WTC11 (cell line): Measurements from ENCODE around the gene SLC7A6. TPM values are rescaled to one million over a fixed set of nuclear protein-coding genes. Genes with fewer than 3 reads are reported as not detected.

Source experiments
- ATAC-seq: fragments of 200-7000 bp; cut with Tn5 transposase; 2 replicates; pipeline ENCODE4 v1.10.0; 2021; ENCODE audit warnings: mild to moderate bottlenecking, moderate library complexity
- CTCF ChIA-PET: fragments of 300-600 bp; sonication (Branson Sonifier 250); formaldehyde crosslinking; loops from one replicate; lab custom pipeline; 2021; ENCODE audit warnings: antibody characterized with exemption; lab: Charles Lee
- POLR2A ChIA-PET: fragments of 350-600 bp; sonication (Branson Sonifier 250); formaldehyde crosslinking; loops from one replicate; lab custom pipeline; 2021; ENCODE audit warnings: antibody characterized with exemption; lab: Charles Lee
- DNase-seq: peaks from one replicate; pipeline ENCODE4 v3.0.0; 2021; ENCODE audit warnings: low spot score
- H3K27ac Mint-ChIP-seq: 2 replicates; pipeline ENCODE4 v1.8.0; 2021; ENCODE audit warnings: mixed read lengths
- H3K27me3 Mint-ChIP-seq: 2 replicates; pipeline ENCODE4 v1.8.0; 2021; ENCODE audit warnings: low read depth, mild to moderate bottlenecking, moderate library complexity, mixed read lengths
- H3K36me3 Mint-ChIP-seq: 2 replicates; pipeline ENCODE4 v1.8.0; 2021; ENCODE audit warnings: mixed read lengths
- H3K4me1 Mint-ChIP-seq: 2 replicates; pipeline ENCODE4 v1.8.0; 2022; ENCODE audit warnings: mixed read lengths
- H3K4me3 Mint-ChIP-seq: 2 replicates; pipeline ENCODE4 v1.8.0; 2021; ENCODE audit warnings: mild to moderate bottlenecking, moderate library complexity, mixed read lengths
- H3K9me3 Mint-ChIP-seq: 2 replicates; pipeline ENCODE4 v1.8.0; 2021; ENCODE audit warnings: mixed read lengths
- CREM ChIP-seq: sonication (generic); formaldehyde crosslinking; IDR thresholded peaks from 2 replicates; pipeline ENCODE4 v1.8.1; 2022; ENCODE audit warnings: mild to moderate bottlenecking, missing genetic modification reagents, moderate library complexity
- EMX1 ChIP-seq: fragments of 250-450 bp; sonication (Bioruptor Pico); IDR thresholded peaks from 2 replicates; pipeline ENCODE4 v1.8.0; 2021; ENCODE audit warnings: mild to moderate bottlenecking
- GABPB1 ChIP-seq: sonication (generic); formaldehyde crosslinking; IDR thresholded peaks from 2 replicates; pipeline ENCODE4 v1.8.1; 2023; ENCODE audit warnings: mild to moderate bottlenecking, missing genetic modification reagents
- MYBL2 ChIP-seq: sonication (generic); formaldehyde crosslinking; IDR thresholded peaks from 2 replicates; pipeline ENCODE4 v1.8.1; 2023; ENCODE audit warnings: mild to moderate bottlenecking, moderate library complexity, missing genetic modification reagents
- NFE2L1 ChIP-seq: sonication (generic); formaldehyde crosslinking; IDR thresholded peaks from 2 replicates; pipeline ENCODE4 v1.8.1; 2023; ENCODE audit warnings: missing genetic modification reagents
- RELA ChIP-seq: sonication (generic); formaldehyde crosslinking; IDR thresholded peaks from 2 replicates; pipeline ENCODE4 v1.8.1; 2022; ENCODE audit warnings: missing genetic modification reagents, mild to moderate bottlenecking, borderline replicate concordance
- SMAD3 ChIP-seq: sonication (generic); formaldehyde crosslinking; IDR thresholded peaks from 2 replicates; pipeline ENCODE4 v1.8.0; 2022; ENCODE audit warnings: missing genetic modification reagents, mild to moderate bottlenecking, borderline replicate concordance
- ZNF317 ChIP-seq: sonication (generic); formaldehyde crosslinking; IDR thresholded peaks from 2 replicates; pipeline ENCODE4 v1.8.1; 2023; ENCODE audit warnings: low read depth, mild to moderate bottlenecking, moderate library complexity, missing genetic modification reagents, borderline replicate concordance
- ZNF396 ChIP-seq: fragments of 250-450 bp; sonication (Bioruptor Pico); IDR thresholded peaks from 2 replicates; pipeline ENCODE4 v1.8.0; 2021; ENCODE audit warnings: mild to moderate bottlenecking, moderate library complexity, borderline replicate concordance
- total RNA-seq: library from RNA; stranded (reverse); gene quantifications from 3 replicates; pipeline ENCODE4 v1.2.3, GENCODE V29; 2021
- TF ChIP-seq, protein P1 (sequence below): sonication (generic); formaldehyde crosslinking; IDR thresholded peaks from 2 replicates; pipeline ENCODE4 v1.8.0; 2022; ENCODE audit warnings: mild to moderate bottlenecking, missing genetic modification reagents
- TF ChIP-seq, protein P2 (sequence below): fragments of 250-450 bp; sonication (Bioruptor Pico); IDR thresholded peaks from 2 replicates; pipeline ENCODE4 v2.1.2; 2022; ENCODE audit warnings: mild to moderate bottlenecking, moderate library complexity
- TF ChIP-seq, protein P3 (sequence below): sonication (generic); formaldehyde crosslinking; IDR thresholded peaks from 2 replicates; pipeline ENCODE4 v1.8.0; 2022; ENCODE audit warnings: mild to moderate bottlenecking, missing genetic modification reagents
- TF ChIP-seq, protein P4 (sequence below): sonication (generic); formaldehyde crosslinking; IDR thresholded peaks from 2 replicates; pipeline ENCODE4 v1.8.1; 2022; ENCODE audit warnings: mild to moderate bottlenecking, moderate library complexity, missing genetic modification reagents
- TF ChIP-seq, protein P5 (sequence below): sonication (generic); formaldehyde crosslinking; IDR thresholded peaks from 2 replicates; pipeline ENCODE4 v1.8.1; 2023; ENCODE audit warnings: mild to moderate bottlenecking, missing genetic modification reagents
- TF ChIP-seq, protein P6 (sequence below): fragments of 250-450 bp; sonication (Bioruptor Pico); IDR thresholded peaks from 2 replicates; pipeline ENCODE4 v1.9.0; 2021; ENCODE audit warnings: moderate library complexity, mild to moderate bottlenecking, inconsistent platforms, borderline replicate concordance
- TF ChIP-seq, protein P7 (sequence below): sonication (generic); formaldehyde crosslinking; IDR thresholded peaks from 2 replicates; pipeline ENCODE4 v1.8.0; 2022; ENCODE audit warnings: missing genetic modification reagents

The SLC7A6 gene
- total RNA-seq, 1 experiment from 2014 or later, result 27.4 TPM

DNA sequence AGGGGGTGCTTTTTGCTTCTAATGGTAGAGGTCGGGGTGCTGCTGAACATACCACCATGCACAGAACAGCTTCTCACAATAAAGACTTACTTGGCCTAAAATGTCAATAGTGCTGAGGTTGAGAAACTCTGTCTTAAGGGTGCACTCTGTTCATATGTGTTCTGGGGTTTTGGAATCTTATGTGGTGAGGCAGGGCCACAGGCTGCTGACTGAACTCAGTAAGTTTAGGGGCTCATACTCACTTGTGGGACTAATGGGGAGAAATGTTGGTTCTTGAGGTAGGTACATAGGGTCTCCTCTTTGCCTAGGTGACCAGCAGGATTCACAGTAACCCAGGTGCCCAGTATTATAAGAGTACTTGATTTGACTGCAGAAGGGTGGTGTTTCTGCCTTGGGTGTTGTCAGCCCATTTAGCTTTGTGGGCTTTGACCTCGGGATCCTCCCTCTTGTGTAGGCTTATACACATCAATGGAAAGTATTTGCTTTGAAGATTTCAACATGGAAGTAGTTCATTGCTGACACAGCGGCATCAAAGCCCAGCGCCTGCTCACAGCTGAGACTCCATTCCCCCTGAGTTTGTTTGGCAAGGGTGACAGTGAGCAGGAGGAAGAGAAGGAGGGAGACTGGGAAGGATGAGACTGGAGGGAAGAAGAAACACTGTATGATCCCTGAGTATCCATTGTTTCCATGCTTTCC, 17.2 kb downstream of the SLC7A6 start:
- POLR2A ChIA-PET, result no interaction called here
- no peak overlapping the region for H3K27ac Mint-ChIP-seq
- H3K4me1 Mint-ChIP-seq, result no peaks in the 10 kb centered on the region
- H3K36me3 Mint-ChIP-seq, result peaks cover 13% of the 10 kb centered on the region
- H3K4me3 Mint-ChIP-seq, result no peak overlapping the region
- TF ChIP-seq MYBL2 (CRISPR knock-in tag) (no peak), GABPB1 (CRISPR knock-in tag) (peak; percentile 70)
- no peak for DNase-seq
- ATAC-seq, result no peak
- no peaks in the 10 kb centered on the region for H3K9me3 Mint-ChIP-seq
- CTCF ChIA-PET, result no interaction called here
- H3K27me3 Mint-ChIP-seq, result no peaks in the 10 kb centered on the region

DNA sequence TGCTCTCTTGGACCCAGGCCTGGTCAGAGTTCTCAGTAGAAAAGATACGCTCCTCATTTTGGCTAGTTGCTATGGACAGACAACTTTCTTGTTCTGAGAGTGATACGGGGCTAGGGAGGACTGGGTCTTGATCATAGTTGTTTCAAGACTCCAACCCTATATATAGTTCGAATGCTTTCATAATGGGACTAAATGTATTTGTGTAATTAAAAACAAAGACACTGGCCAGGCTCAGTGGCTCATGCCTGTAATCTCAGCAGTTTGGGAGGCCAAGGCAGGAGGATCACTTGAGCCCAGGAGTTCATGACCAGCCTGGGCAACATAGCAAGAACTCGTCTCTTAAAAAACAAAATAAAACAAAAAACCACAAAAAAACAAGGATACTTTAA, 17.7 kb downstream of the SLC7A6 start:
- Mint-ChIP-seq H3K9me3 (no peaks in the 10 kb centered on the region), H3K4me1 (no peaks in the 10 kb centered on the region), H3K27me3 (no peaks in the 10 kb centered on the region), H3K27ac (no peak overlapping the region), H3K4me3 (no peak overlapping the region), H3K36me3 (peaks cover 15% of the 10 kb centered on the region)
- TF ChIP-seq RELA (CRISPR knock-in tag) (no peak), EMX1 (CRISPR knock-in tag) (no peak), ZNF317 (CRISPR knock-in tag) (no peak)
- TF ChIP-seq, protein P1, sequence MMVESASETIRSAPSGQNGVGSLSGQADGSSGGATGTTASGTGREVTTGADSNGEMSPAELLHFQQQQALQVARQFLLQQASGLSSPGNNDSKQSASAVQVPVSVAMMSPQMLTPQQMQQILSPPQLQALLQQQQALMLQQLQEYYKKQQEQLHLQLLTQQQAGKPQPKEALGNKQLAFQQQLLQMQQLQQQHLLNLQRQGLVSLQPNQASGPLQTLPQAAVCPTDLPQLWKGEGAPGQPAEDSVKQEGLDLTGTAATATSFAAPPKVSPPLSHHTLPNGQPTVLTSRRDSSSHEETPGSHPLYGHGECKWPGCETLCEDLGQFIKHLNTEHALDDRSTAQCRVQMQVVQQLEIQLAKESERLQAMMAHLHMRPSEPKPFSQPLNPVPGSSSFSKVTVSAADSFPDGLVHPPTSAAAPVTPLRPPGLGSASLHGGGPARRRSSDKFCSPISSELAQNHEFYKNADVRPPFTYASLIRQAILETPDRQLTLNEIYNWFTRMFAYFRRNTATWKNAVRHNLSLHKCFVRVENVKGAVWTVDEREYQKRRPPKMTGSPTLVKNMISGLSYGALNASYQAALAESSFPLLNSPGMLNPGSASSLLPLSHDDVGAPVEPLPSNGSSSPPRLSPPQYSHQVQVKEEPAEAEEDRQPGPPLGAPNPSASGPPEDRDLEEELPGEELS (CRISPR knock-in tag), result no peak
- TF ChIP-seq, protein P2, sequence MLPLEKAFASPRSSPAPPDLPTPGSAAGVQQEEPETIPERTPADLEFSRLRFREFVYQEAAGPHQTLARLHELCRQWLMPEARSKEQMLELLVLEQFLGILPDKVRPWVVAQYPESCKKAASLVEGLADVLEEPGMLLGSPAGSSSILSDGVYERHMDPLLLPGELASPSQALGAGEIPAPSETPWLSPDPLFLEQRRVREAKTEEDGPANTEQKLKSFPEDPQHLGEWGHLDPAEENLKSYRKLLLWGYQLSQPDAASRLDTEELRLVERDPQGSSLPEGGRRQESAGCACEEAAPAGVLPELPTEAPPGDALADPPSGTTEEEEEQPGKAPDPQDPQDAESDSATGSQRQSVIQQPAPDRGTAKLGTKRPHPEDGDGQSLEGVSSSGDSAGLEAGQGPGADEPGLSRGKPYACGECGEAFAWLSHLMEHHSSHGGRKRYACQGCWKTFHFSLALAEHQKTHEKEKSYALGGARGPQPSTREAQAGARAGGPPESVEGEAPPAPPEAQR, result no peak
- TF ChIP-seq, protein P3, sequence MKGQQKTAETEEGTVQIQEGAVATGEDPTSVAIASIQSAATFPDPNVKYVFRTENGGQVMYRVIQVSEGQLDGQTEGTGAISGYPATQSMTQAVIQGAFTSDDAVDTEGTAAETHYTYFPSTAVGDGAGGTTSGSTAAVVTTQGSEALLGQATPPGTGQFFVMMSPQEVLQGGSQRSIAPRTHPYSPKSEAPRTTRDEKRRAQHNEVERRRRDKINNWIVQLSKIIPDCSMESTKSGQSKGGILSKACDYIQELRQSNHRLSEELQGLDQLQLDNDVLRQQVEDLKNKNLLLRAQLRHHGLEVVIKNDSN (CRISPR knock-in tag), result no peak
- TF ChIP-seq, protein P4, sequence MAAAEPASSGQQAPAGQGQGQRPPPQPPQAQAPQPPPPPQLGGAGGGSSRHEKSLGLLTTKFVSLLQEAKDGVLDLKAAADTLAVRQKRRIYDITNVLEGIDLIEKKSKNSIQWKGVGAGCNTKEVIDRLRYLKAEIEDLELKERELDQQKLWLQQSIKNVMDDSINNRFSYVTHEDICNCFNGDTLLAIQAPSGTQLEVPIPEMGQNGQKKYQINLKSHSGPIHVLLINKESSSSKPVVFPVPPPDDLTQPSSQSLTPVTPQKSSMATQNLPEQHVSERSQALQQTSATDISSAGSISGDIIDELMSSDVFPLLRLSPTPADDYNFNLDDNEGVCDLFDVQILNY (CRISPR knock-in tag), result no peak
- CTCF ChIA-PET, result no interaction called here
- no peak for ATAC-seq
- no peak for DNase-seq
- POLR2A ChIA-PET, result no interaction called here

DNA sequence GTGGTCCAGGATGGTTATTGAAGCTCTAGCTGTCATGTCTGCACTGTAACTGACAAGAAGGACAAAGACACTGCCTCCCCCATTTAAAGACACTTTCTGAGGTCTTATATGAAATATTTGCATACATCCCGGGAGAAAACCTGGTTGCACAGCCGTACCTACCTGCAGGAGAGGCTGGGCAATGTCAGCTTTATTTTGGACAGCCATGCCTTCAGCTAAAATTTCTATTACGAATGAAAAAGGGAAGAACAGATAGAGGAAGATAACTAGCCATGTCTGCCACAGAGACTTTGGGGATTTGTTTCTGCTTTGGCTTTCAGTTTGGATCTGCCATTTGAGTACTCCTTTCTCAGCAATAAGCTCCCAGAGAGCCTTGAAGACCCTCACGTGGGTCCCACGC, 19.0 kb downstream of the SLC7A6 start:
- H3K4me3 Mint-ChIP-seq, result no peak overlapping the region
- CTCF ChIA-PET, result interaction anchor here (1.4 to 3.3 kb wide), 3 partner anchors 19 to 227 kb away, joined by 3 to 13 read pairs (median 4); partner anchors contain the start of gene SLC7A6
- no peaks in the 10 kb centered on the region for H3K9me3 Mint-ChIP-seq
- ATAC-seq (no peak), DNase-seq (no peak)
- POLR2A ChIA-PET, result no interaction called here
- peaks cover 20% of the 10 kb centered on the region for H3K36me3 Mint-ChIP-seq
- no peak overlapping the region for H3K27ac Mint-ChIP-seq
- no peaks in the 10 kb centered on the region for H3K27me3 Mint-ChIP-seq
- H3K4me1 Mint-ChIP-seq, result no peaks in the 10 kb centered on the region
- TF ChIP-seq NFE2L1 (no peak), SMAD3 (no peak), MYBL2 (CRISPR knock-in tag) (no peak), CREM (CRISPR knock-in tag) (no peak), ZNF396 (CRISPR knock-in tag) (no peak)
- TF ChIP-seq, protein P5, sequence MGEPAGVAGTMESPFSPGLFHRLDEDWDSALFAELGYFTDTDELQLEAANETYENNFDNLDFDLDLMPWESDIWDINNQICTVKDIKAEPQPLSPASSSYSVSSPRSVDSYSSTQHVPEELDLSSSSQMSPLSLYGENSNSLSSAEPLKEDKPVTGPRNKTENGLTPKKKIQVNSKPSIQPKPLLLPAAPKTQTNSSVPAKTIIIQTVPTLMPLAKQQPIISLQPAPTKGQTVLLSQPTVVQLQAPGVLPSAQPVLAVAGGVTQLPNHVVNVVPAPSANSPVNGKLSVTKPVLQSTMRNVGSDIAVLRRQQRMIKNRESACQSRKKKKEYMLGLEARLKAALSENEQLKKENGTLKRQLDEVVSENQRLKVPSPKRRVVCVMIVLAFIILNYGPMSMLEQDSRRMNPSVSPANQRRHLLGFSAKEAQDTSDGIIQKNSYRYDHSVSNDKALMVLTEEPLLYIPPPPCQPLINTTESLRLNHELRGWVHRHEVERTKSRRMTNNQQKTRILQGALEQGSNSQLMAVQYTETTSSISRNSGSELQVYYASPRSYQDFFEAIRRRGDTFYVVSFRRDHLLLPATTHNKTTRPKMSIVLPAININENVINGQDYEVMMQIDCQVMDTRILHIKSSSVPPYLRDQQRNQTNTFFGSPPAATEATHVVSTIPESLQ (CRISPR knock-in tag), result no peak
- TF ChIP-seq, protein P6, sequence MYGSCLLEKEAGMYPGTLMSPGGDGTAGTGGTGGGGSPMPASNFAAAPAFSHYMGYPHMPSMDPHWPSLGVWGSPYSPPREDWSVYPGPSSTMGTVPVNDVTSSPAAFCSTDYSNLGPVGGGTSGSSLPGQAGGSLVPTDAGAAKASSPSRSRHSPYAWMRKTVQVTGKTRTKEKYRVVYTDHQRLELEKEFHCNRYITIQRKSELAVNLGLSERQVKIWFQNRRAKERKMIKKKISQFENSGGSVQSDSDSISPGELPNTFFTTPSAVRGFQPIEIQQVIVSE, result no peak
- TF ChIP-seq, protein P7, sequence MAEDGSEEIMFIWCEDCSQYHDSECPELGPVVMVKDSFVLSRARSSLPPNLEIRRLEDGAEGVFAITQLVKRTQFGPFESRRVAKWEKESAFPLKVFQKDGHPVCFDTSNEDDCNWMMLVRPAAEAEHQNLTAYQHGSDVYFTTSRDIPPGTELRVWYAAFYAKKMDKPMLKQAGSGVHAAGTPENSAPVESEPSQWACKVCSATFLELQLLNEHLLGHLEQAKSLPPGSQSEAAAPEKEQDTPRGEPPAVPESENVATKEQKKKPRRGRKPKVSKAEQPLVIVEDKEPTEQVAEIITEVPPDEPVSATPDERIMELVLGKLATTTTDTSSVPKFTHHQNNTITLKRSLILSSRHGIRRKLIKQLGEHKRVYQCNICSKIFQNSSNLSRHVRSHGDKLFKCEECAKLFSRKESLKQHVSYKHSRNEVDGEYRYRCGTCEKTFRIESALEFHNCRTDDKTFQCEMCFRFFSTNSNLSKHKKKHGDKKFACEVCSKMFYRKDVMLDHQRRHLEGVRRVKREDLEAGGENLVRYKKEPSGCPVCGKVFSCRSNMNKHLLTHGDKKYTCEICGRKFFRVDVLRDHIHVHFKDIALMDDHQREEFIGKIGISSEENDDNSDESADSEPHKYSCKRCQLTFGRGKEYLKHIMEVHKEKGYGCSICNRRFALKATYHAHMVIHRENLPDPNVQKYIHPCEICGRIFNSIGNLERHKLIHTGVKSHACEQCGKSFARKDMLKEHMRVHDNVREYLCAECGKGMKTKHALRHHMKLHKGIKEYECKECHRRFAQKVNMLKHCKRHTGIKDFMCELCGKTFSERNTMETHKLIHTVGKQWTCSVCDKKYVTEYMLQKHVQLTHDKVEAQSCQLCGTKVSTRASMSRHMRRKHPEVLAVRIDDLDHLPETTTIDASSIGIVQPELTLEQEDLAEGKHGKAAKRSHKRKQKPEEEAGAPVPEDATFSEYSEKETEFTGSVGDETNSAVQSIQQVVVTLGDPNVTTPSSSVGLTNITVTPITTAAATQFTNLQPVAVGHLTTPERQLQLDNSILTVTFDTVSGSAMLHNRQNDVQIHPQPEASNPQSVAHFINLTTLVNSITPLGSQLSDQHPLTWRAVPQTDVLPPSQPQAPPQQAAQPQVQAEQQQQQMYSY, result no peak
